HEK293 (cell line): Measurements from ENCODE around the gene MRPL9.

ENCODE experiments used
- CTCF ChIA-PET: fragments of 350-600 bp; formaldehyde crosslinking; extraction: SDS; loops from one replicate; lab custom pipeline; 2021; ENCODE audit warnings: antibody characterized with exemption; lab: Yijun Ruan, JAX
- POLR2A ChIA-PET: fragments of 300-600 bp; formaldehyde crosslinking; extraction: SDS; loops from one replicate; lab custom pipeline; 2020; ENCODE audit warnings: antibody characterized with exemption, inconsistent platforms; lab: Yijun Ruan, JAX
- H3K27ac ChIP-seq: fragments of 200-500 bp; sonication (Bioruptor generic); 2 replicates; pipeline ENCODE4 v1.5.1; 2014; ENCODE audit warnings: low read depth, low read length, control low read depth, inconsistent platforms; ENCODE audit errors: extremely low read depth
- H3K36me3 ChIP-seq, 2 experiments: fragments of 200-500 bp in 1 of 2; sonication (Bioruptor generic) in 1 of 2; 1 replicate in 1 of 2; 2 replicates in 1 of 2; pipeline ENCODE4 v1.5.1; 2014 to 2017; ENCODE audit warnings: inconsistent platforms in 2 of 2, low read length in 2 of 2; ENCODE audit not compliant: control insufficient read depth in 2 of 2, insufficient read depth in 1 of 2
- H3K4me1 ChIP-seq: fragments of 200-500 bp; sonication (Bioruptor generic); 2 replicates; pipeline ENCODE4 v1.5.1; 2014; ENCODE audit warnings: mild to moderate bottlenecking, low read length, inconsistent platforms; ENCODE audit not compliant: control insufficient read depth, insufficient read depth
- H3K4me3 ChIP-seq: 2 replicates; pipeline ENCODE4 v1.5.1; 2011; ENCODE audit warnings: low read depth, mild to moderate bottlenecking, control low read depth, low read length, moderate library complexity
- H3K9me3 ChIP-seq: fragments of 200-500 bp; sonication (Bioruptor generic); 2 replicates; pipeline ENCODE4 v1.5.1; 2014; ENCODE audit warnings: low read depth, low read length, inconsistent platforms; ENCODE audit not compliant: control insufficient read depth, insufficient read depth
- BCL11A ChIP-seq: fragments of 450-650 bp; formaldehyde crosslinking; IDR thresholded peaks from 2 replicates; pipeline ENCODE4 v1.5.1; 2016; ENCODE audit warnings: low read depth, missing biosample characterization, missing genetic modification characterization
- HOXC10 ChIP-seq: sonication (generic); formaldehyde crosslinking; IDR thresholded peaks from 2 replicates; pipeline ENCODE4 v1.8.1; 2023; ENCODE audit warnings: mild to moderate bottlenecking, missing genetic modification reagents
- KLF16 ChIP-seq: fragments of 450-650 bp; formaldehyde crosslinking; IDR thresholded peaks from 2 replicates; pipeline ENCODE4 v1.5.1; 2017; ENCODE audit warnings: missing biosample characterization, missing genetic modification characterization
- REPIN1 ChIP-seq: fragments of 450-650 bp; formaldehyde crosslinking; IDR thresholded peaks from 2 replicates; pipeline ENCODE4 v1.5.1; 2017; ENCODE audit warnings: missing biosample characterization, missing genetic modification characterization, low read depth
- SCRT1 ChIP-seq: fragments of 450-650 bp; formaldehyde crosslinking; IDR thresholded peaks from 2 replicates; pipeline ENCODE4 v1.5.1; 2016; ENCODE audit warnings: missing biosample characterization, missing genetic modification characterization, borderline replicate concordance
- WT1 ChIP-seq: fragments of 450-650 bp; formaldehyde crosslinking; IDR thresholded peaks from 2 replicates; pipeline ENCODE4 v1.5.1; 2016; ENCODE audit warnings: missing biosample characterization, missing genetic modification characterization
- ZFHX2 ChIP-seq: fragments of 450-650 bp; formaldehyde crosslinking; conservative IDR thresholded peaks from 2 replicates; pipeline ENCODE4 v1.5.1; 2016; ENCODE audit warnings: missing biosample characterization, missing genetic modification characterization
- ZNF169 ChIP-seq: fragments of 450-650 bp; formaldehyde crosslinking; IDR thresholded peaks from 2 replicates; pipeline ENCODE4 v1.5.1; 2016; ENCODE audit warnings: missing biosample characterization, missing genetic modification characterization
- ZNF223 ChIP-seq: fragments of 450-650 bp; formaldehyde crosslinking; IDR thresholded peaks from 2 replicates; pipeline ENCODE4 v1.5.1; 2016; ENCODE audit warnings: missing biosample characterization, missing genetic modification characterization
- ZNF266 ChIP-seq: fragments of 450-650 bp; formaldehyde crosslinking; IDR thresholded peaks from 2 replicates; pipeline ENCODE4 v1.5.1; 2016; ENCODE audit warnings: missing biosample characterization, missing genetic modification characterization, low read depth
- ZNF292 ChIP-seq: fragments of 450-650 bp; formaldehyde crosslinking; IDR thresholded peaks from 2 replicates; pipeline ENCODE4 v1.5.1; 2016; ENCODE audit warnings: low read depth, missing biosample characterization, missing genetic modification characterization, borderline replicate concordance
- ZNF302 ChIP-seq: fragments of 450-650 bp; formaldehyde crosslinking; IDR thresholded peaks from 2 replicates; pipeline ENCODE4 v1.5.1; 2016; ENCODE audit warnings: missing biosample characterization, missing genetic modification characterization, low read depth
- ZNF341 ChIP-seq: fragments of 450-650 bp; formaldehyde crosslinking; IDR thresholded peaks from 2 replicates; pipeline ENCODE4; 2016; ENCODE audit warnings: low read depth, missing biosample characterization, missing genetic modification characterization
- ZNF473 ChIP-seq: fragments of 450-650 bp; formaldehyde crosslinking; IDR thresholded peaks from 2 replicates; pipeline ENCODE4 v1.5.1; 2017; ENCODE audit warnings: missing biosample characterization, missing genetic modification characterization
- ZNF529 ChIP-seq: fragments of 450-650 bp; formaldehyde crosslinking; IDR thresholded peaks from 2 replicates; pipeline ENCODE4 v1.5.1; 2017; ENCODE audit warnings: missing genetic modification characterization, missing biosample characterization; ENCODE audit not compliant: insufficient replicate concordance
- ZNF621 ChIP-seq: fragments of 450-650 bp; formaldehyde crosslinking; IDR thresholded peaks from 2 replicates; pipeline ENCODE4 v1.5.1; 2017; ENCODE audit warnings: missing biosample characterization, missing genetic modification characterization
- ZNF747 ChIP-seq: fragments of 450-650 bp; formaldehyde crosslinking; IDR thresholded peaks from 2 replicates; pipeline ENCODE4 v1.5.1; 2016; ENCODE audit warnings: missing biosample characterization, missing genetic modification characterization
- ZNF791 ChIP-seq: fragments of 450-650 bp; formaldehyde crosslinking; IDR thresholded peaks from 2 replicates; pipeline ENCODE4 v1.5.1; 2016; ENCODE audit warnings: missing biosample characterization, missing genetic modification characterization
- TF ChIP-seq, protein P1 (sequence below): fragments of 450-650 bp; formaldehyde crosslinking; IDR thresholded peaks from 2 replicates; pipeline ENCODE4 v1.5.1; 2016; ENCODE audit warnings: missing biosample characterization, missing genetic modification characterization
- TF ChIP-seq, protein P2 (sequence below): fragments of 450-650 bp; formaldehyde crosslinking; IDR thresholded peaks from 2 replicates; pipeline ENCODE4 v1.5.1; 2017; ENCODE audit warnings: missing biosample characterization, missing genetic modification characterization
- TF ChIP-seq, protein P3 (sequence below): fragments of 450-650 bp; formaldehyde crosslinking; IDR thresholded peaks from 2 replicates; pipeline ENCODE4 v1.5.1; 2017; ENCODE audit warnings: missing biosample characterization, missing genetic modification characterization
- TF ChIP-seq, protein P4 (sequence below): fragments of 450-650 bp; formaldehyde crosslinking; IDR thresholded peaks from 2 replicates; pipeline ENCODE4 v1.5.1; 2016; ENCODE audit warnings: missing biosample characterization, missing genetic modification characterization
- TF ChIP-seq, protein P5 (sequence below): fragments of 450-650 bp; formaldehyde crosslinking; IDR thresholded peaks from 2 replicates; pipeline ENCODE4 v1.5.1; 2017; ENCODE audit warnings: missing biosample characterization, missing genetic modification characterization
- TF ChIP-seq, protein P6 (sequence below): fragments of 450-650 bp; formaldehyde crosslinking; IDR thresholded peaks from 2 replicates; pipeline ENCODE4 v1.5.1; 2016; ENCODE audit warnings: missing biosample characterization, missing genetic modification characterization
- TF ChIP-seq, protein P7 (sequence below): fragments of 450-650 bp; formaldehyde crosslinking; optimal IDR thresholded peaks from 2 replicates; pipeline ENCODE3; 2016; ENCODE audit warnings: missing biosample characterization, mild to moderate bottlenecking, missing genetic modification characterization
- TF ChIP-seq, protein P8 (sequence below): fragments of 450-650 bp; formaldehyde crosslinking; IDR thresholded peaks from 2 replicates; pipeline ENCODE4 v1.5.1; 2016; ENCODE audit warnings: missing biosample characterization, missing genetic modification characterization

MRPL9 gene

DNA sequence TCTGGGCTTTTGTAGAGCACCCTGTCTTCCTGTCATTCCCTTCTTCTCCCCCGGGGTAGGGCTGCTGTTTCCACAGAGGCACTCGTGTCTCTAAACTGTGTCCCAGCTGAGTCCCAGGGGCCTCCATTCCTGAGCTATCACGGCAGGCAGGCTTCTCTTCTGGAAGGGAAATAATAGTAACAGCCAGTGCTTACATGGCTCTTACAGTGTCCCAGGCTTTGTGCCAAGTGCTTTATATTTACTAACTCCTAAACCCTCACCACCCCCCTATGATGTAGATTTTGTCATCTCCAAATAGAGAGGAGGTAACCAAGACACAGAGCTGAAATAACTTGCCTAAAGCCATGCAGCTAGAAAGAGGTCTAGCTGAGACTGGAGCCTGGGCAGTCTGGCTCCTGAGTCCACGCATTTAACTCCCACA, 45.3 kb downstream of the MRPL9 start:
- Histone ChIP-seq H3K4me1 (no peaks in the 10 kb centered on the region), H3K4me3 (no peak overlapping the region), H3K36me3 (no peaks in the 10 kb centered on the region), H3K27ac (no peak overlapping the region), H3K9me3 (no peaks in the 10 kb centered on the region)
- ChIA-PET CTCF (interaction anchor here (1.3 to 1.7 kb wide), 2 partner anchors 17 to 118 kb away, joined by 5 to 6 read pairs; no protein-coding TSS in a partner anchor), POLR2A (interaction anchor here (0.6 to 1.4 kb wide), 3 partner anchors 47 to 178 kb away, joined by 4 to 8 read pairs (median 7); partner anchors contain the start of gene TUFT1)
- TF ChIP-seq, protein P1, sequence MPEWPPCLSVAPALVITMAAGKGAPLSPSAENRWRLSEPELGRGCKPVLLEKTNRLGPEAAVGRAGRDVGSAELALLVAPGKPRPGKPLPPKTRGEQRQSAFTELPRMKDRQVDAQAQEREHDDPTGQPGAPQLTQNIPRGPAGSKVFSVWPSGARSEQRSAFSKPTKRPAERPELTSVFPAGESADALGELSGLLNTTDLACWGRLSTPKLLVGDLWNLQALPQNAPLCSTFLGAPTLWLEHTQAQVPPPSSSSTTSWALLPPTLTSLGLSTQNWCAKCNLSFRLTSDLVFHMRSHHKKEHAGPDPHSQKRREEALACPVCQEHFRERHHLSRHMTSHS (tag by site-specific recombination), result no peak
- TF ChIP-seq, protein P2, sequence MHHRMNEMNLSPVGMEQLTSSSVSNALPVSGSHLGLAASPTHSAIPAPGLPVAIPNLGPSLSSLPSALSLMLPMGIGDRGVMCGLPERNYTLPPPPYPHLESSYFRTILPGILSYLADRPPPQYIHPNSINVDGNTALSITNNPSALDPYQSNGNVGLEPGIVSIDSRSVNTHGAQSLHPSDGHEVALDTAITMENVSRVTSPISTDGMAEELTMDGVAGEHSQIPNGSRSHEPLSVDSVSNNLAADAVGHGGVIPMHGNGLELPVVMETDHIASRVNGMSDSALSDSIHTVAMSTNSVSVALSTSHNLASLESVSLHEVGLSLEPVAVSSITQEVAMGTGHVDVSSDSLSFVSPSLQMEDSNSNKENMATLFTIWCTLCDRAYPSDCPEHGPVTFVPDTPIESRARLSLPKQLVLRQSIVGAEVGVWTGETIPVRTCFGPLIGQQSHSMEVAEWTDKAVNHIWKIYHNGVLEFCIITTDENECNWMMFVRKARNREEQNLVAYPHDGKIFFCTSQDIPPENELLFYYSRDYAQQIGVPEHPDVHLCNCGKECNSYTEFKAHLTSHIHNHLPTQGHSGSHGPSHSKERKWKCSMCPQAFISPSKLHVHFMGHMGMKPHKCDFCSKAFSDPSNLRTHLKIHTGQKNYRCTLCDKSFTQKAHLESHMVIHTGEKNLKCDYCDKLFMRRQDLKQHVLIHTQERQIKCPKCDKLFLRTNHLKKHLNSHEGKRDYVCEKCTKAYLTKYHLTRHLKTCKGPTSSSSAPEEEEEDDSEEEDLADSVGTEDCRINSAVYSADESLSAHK, result no peak
- no peak for TF ChIP-seq ZNF621 (tag by site-specific recombination)
- TF ChIP-seq WT1 (tag by site-specific recombination), result no peak
- no peak for TF ChIP-seq ZNF473 (tag by site-specific recombination)
- TF ChIP-seq, protein P3, sequence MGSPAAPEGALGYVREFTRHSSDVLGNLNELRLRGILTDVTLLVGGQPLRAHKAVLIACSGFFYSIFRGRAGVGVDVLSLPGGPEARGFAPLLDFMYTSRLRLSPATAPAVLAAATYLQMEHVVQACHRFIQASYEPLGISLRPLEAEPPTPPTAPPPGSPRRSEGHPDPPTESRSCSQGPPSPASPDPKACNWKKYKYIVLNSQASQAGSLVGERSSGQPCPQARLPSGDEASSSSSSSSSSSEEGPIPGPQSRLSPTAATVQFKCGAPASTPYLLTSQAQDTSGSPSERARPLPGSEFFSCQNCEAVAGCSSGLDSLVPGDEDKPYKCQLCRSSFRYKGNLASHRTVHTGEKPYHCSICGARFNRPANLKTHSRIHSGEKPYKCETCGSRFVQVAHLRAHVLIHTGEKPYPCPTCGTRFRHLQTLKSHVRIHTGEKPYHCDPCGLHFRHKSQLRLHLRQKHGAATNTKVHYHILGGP (tag by site-specific recombination), result no peak
- TF ChIP-seq SCRT1, result no peak
- no peak for TF ChIP-seq ZNF292 (tag by site-specific recombination)
- no peak for TF ChIP-seq KLF16 (tag by site-specific recombination)
- no peak for TF ChIP-seq ZNF529 (tag by site-specific recombination)
- TF ChIP-seq, protein P4, sequence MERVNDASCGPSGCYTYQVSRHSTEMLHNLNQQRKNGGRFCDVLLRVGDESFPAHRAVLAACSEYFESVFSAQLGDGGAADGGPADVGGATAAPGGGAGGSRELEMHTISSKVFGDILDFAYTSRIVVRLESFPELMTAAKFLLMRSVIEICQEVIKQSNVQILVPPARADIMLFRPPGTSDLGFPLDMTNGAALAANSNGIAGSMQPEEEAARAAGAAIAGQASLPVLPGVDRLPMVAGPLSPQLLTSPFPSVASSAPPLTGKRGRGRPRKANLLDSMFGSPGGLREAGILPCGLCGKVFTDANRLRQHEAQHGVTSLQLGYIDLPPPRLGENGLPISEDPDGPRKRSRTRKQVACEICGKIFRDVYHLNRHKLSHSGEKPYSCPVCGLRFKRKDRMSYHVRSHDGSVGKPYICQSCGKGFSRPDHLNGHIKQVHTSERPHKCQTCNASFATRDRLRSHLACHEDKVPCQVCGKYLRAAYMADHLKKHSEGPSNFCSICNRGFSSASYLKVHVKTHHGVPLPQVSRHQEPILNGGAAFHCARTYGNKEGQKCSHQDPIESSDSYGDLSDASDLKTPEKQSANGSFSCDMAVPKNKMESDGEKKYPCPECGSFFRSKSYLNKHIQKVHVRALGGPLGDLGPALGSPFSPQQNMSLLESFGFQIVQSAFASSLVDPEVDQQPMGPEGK (tag by site-specific recombination), result no peak
- TF ChIP-seq, protein P5, sequence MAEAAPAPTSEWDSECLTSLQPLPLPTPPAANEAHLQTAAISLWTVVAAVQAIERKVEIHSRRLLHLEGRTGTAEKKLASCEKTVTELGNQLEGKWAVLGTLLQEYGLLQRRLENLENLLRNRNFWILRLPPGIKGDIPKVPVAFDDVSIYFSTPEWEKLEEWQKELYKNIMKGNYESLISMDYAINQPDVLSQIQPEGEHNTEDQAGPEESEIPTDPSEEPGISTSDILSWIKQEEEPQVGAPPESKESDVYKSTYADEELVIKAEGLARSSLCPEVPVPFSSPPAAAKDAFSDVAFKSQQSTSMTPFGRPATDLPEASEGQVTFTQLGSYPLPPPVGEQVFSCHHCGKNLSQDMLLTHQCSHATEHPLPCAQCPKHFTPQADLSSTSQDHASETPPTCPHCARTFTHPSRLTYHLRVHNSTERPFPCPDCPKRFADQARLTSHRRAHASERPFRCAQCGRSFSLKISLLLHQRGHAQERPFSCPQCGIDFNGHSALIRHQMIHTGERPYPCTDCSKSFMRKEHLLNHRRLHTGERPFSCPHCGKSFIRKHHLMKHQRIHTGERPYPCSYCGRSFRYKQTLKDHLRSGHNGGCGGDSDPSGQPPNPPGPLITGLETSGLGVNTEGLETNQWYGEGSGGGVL, result peak; percentile 38; the same call in 1 of the 2 replicates
- no peak for TF ChIP-seq REPIN1 (tag by site-specific recombination)
- TF ChIP-seq ZNF302 (tag by site-specific recombination), result no peak
- TF ChIP-seq ZNF791 (tag by site-specific recombination), result no peak
- TF ChIP-seq BCL11A (tag by site-specific recombination), result no peak
- TF ChIP-seq, protein P6, sequence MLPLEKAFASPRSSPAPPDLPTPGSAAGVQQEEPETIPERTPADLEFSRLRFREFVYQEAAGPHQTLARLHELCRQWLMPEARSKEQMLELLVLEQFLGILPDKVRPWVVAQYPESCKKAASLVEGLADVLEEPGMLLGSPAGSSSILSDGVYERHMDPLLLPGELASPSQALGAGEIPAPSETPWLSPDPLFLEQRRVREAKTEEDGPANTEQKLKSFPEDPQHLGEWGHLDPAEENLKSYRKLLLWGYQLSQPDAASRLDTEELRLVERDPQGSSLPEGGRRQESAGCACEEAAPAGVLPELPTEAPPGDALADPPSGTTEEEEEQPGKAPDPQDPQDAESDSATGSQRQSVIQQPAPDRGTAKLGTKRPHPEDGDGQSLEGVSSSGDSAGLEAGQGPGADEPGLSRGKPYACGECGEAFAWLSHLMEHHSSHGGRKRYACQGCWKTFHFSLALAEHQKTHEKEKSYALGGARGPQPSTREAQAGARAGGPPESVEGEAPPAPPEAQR (tag by site-specific recombination), result no peak
- no peak for TF ChIP-seq HOXC10 (CRISPR knock-in tag)
- no peak for TF ChIP-seq ZNF169 (tag by site-specific recombination)
- no peak for TF ChIP-seq ZNF266 (tag by site-specific recombination)
- no peak for TF ChIP-seq ZFHX2 (tag by site-specific recombination)
- TF ChIP-seq, protein P7, sequence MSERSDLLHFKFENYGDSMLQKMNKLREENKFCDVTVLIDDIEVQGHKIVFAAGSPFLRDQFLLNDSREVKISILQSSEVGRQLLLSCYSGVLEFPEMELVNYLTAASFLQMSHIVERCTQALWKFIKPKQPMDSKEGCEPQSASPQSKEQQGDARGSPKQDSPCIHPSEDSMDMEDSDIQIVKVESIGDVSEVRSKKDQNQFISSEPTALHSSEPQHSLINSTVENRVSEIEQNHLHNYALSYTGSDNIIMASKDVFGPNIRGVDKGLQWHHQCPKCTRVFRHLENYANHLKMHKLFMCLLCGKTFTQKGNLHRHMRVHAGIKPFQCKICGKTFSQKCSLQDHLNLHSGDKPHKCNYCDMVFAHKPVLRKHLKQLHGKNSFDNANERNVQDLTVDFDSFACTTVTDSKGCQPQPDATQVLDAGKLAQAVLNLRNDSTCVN (tag by site-specific recombination), result no peak
- TF ChIP-seq ZNF747 (tag by site-specific recombination), result no peak
- TF ChIP-seq, protein P8, sequence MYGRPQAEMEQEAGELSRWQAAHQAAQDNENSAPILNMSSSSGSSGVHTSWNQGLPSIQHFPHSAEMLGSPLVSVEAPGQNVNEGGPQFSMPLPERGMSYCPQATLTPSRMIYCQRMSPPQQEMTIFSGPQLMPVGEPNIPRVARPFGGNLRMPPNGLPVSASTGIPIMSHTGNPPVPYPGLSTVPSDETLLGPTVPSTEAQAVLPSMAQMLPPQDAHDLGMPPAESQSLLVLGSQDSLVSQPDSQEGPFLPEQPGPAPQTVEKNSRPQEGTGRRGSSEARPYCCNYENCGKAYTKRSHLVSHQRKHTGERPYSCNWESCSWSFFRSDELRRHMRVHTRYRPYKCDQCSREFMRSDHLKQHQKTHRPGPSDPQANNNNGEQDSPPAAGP (tag by site-specific recombination), result no peak
- peak; percentile 47; the same call in 1 of the 2 replicates for TF ChIP-seq ZNF341 (tag by site-specific recombination)
- no peak for TF ChIP-seq ZNF223 (tag by site-specific recombination)
